HepG2 (cell line): ENCODE results near the gene SNRNP25. TPM values are rescaled to one million over a fixed set of nuclear protein-coding genes. Genes with fewer than 3 reads are reported as not detected.

Source experiments
- ATAC-seq: fragments of 200-7000 bp; cut with Tn5 transposase; 3 replicates; pipeline ENCODE4 v1.9.1; 2020; ENCODE audit warnings: mild to moderate bottlenecking, moderate library complexity
- BruUV-seq: library from RNA; stranded (reverse); fragments of 400-500 nt; replicated peaks from 2 replicates; lab custom pipeline; 2021; lab: Mats Ljungman, UMichigan
- CTCF ChIA-PET: fragments of 300-600 bp; formaldehyde crosslinking; extraction: SDS; loops from one replicate; lab custom pipeline; 2021; ENCODE audit warnings: low total read pairs, inconsistent platforms, low intra/inter-chr PET ratio; lab: Yijun Ruan, JAX
- POLR2A ChIA-PET: fragments of 350-600 bp; sonication (Branson Sonifier 250); formaldehyde crosslinking; loops from one replicate; lab custom pipeline; 2020; ENCODE audit warnings: antibody characterized with exemption, inconsistent platforms; lab: Yijun Ruan, JAX
- DNase-seq: peaks from one replicate; pipeline ENCODE4 v3.0.0-alpha.2; 2015; ENCODE audit warnings: low spot score
- FAIRE-seq: peaks from 3 replicates; lab custom pipeline; 2011; peaks lifted over from hg19 to GRCh38; lab: Jason Lieb, UNC
- H2AFZ ChIP-seq: one replicate; pipeline ENCODE4 v1.6.1; 2011; ENCODE audit warnings: low read length, inconsistent platforms
- H3K27ac ChIP-seq: fragments of 300-600 bp; 3 replicates; pipeline ENCODE4 v1.8.0; 2011; ENCODE audit warnings: mixed run types, mild to moderate bottlenecking, mixed read lengths, low read length, inconsistent platforms; ENCODE audit not compliant: insufficient read depth; ENCODE audit errors: extremely low read length
- H3K27me3 ChIP-seq, 2 experiments: fragments of 200-600 bp in 1 of 2; 2 replicates in 1 of 2; 3 replicates in 1 of 2; pipeline versions ENCODE4 v1.6.0 to v1.8.0; 2011; ENCODE audit warnings: low read length in 2 of 2, mild to moderate bottlenecking in 2 of 2, moderate library complexity in 2 of 2, inconsistent platforms in 1 of 2; ENCODE audit not compliant: insufficient read depth in 2 of 2, control insufficient read depth in 1 of 2
- H3K36me3 ChIP-seq, 2 experiments: fragments of 200-600 bp in 1 of 2; replicated peaks in 1 of 2; 2 replicates in 1 of 2; 3 replicates in 1 of 2; pipeline versions ENCODE4 v1.5.1 to v1.8.0; 2011; ENCODE audit warnings: low read length in 2 of 2, inconsistent platforms in 1 of 2; ENCODE audit not compliant: insufficient read depth in 2 of 2, control insufficient read depth in 1 of 2
- H3K4me1 ChIP-seq: 2 replicates; pipeline ENCODE4 v1.5.1; 2012; ENCODE audit warnings: low read length, inconsistent platforms; ENCODE audit not compliant: insufficient read depth
- H3K4me2 ChIP-seq: 2 replicates; pipeline ENCODE4 v1.6.0; 2011; ENCODE audit warnings: low read depth, low read length, inconsistent platforms
- H3K4me3 ChIP-seq, 3 experiments: fragments of 200-600 bp in 1 of 3; sonication (generic), shearing (Covaris generic) in 1 of 3; replicated peaks in 1 of 3; 2 replicates each; pipeline ENCODE4 v1.5.1; 2011 to 2016; ENCODE audit warnings: low read length in 3 of 3, inconsistent platforms in 2 of 3, low read depth in 2 of 3, mild to moderate bottlenecking in 2 of 3, control low read depth in 1 of 3, mixed read lengths in 1 of 3; ENCODE audit not compliant: insufficient read depth in 1 of 3
- H3K79me2 ChIP-seq: one replicate; pipeline ENCODE4 v1.6.1; 2011; ENCODE audit warnings: low read length, inconsistent platforms; ENCODE audit not compliant: insufficient read depth
- H3K9ac ChIP-seq: 2 replicates; pipeline ENCODE4 v1.6.0; 2011; ENCODE audit warnings: mild to moderate bottlenecking, low read depth, low read length, inconsistent platforms; ENCODE audit not compliant: insufficient read depth
- H3K9me3 ChIP-seq: 2 replicates; pipeline ENCODE4 v1.5.1; 2012; ENCODE audit warnings: mild to moderate bottlenecking, low read length
- H4K20me1 ChIP-seq: 2 replicates; pipeline ENCODE4 v1.6.0; 2011; ENCODE audit warnings: inconsistent platforms, mild to moderate bottlenecking, low read length, moderate library complexity; ENCODE audit not compliant: insufficient read depth
- ELF4 ChIP-seq: sonication (generic); formaldehyde crosslinking; IDR thresholded peaks from 2 replicates; pipeline ENCODE4 v1.5.0; 2020; ENCODE audit warnings: missing genetic modification reagents, mild to moderate bottlenecking, moderate library complexity, borderline replicate concordance
- EZH2 ChIP-seq: conservative IDR thresholded peaks from 2 replicates; pipeline ENCODE4 v1.6.1; 2012; ENCODE audit warnings: mild to moderate bottlenecking, low read depth, low read length, moderate library complexity
- KDM5B ChIP-seq: sonication (generic); formaldehyde crosslinking; IDR thresholded peaks from 2 replicates; pipeline ENCODE4 v1.4.0; 2020; ENCODE audit warnings: missing genetic modification reagents, mild to moderate bottlenecking, borderline replicate concordance
- KLF15 ChIP-seq: sonication (generic); formaldehyde crosslinking; IDR thresholded peaks from 2 replicates; pipeline ENCODE4 v1.8.1; 2023; ENCODE audit warnings: borderline replicate concordance, mild to moderate bottlenecking, inconsistent platforms, missing genetic modification reagents, mixed read lengths
- MIER3 ChIP-seq: IDR thresholded peaks from 2 replicates; pipeline ENCODE4 v1.6.1; 2016; ENCODE audit warnings: missing compliant biosample characterization, borderline replicate concordance
- SIX1 ChIP-seq: sonication (generic); formaldehyde crosslinking; IDR thresholded peaks from 2 replicates; pipeline ENCODE4 v1.4.0; 2020; ENCODE audit warnings: missing genetic modification reagents, borderline replicate concordance
- ZNF260 ChIP-seq: sonication (generic); formaldehyde crosslinking; IDR thresholded peaks from 2 replicates; pipeline ENCODE4 v1.4.0; 2020; ENCODE audit warnings: missing genetic modification reagents, low read depth, mild to moderate bottlenecking, borderline replicate concordance
- WGBS: methylation state at CpG from one replicate; pipeline ENCODE4 v1.1.6; 2017; ENCODE audit warnings: low lambda C conversion rate; 5-methylcytosine and 5-hydroxymethylcytosine counted together
- in situ Hi-C: cut with HindIII; loops from 2 replicates; pipeline ENCODE4 v1.10.0; 2017; ENCODE audit warnings: low pct_unique_long_range_greater_than_20kb; ENCODE audit not compliant: extremely low pct_ligation_motif_present
- intact Hi-C: fragments of 100-400 bp; cut with micrococcal nuclease; formaldehyde crosslinking; loops from one replicate; pipeline ENCODE4 v1.10.0; 2022; ENCODE audit not compliant: unreplicated experiment
- polyA plus RNA-seq, 8 experiments: library from polyadenylated mRNA; depleted of rRNA in 3 of 8; stranded (reverse) in 7 of 8; unstranded in 1 of 8; fragments of >200 nt; fragmentation: Illumina TruSeq in 4 of 8; extraction: Trizol in 4 of 8; gene quantifications; 2 replicates each; pipeline versions ENCODE4 v1.2.1 to v1.2.3, GENCODE V29; 2011 to 2016; ENCODE audit warnings: low read depth in 4 of 8, missing spikeins in 1 of 8, mixed read lengths in 1 of 8; ENCODE audit not compliant: insufficient read depth in 1 of 8
- total RNA-seq, 5 experiments: library from RNA; depleted of rRNA; stranded (reverse); fragments of >200 nt; fragmentation: Illumina TruSeq; extraction: Trizol; gene quantifications; 2 replicates each; pipeline ENCODE4 v1.2.3, GENCODE V29; 2016; ENCODE audit warnings: low read depth in 1 of 5
- TF ChIP-seq, protein P1 (sequence below): IDR thresholded peaks from 2 replicates; pipeline ENCODE4 v1.6.1; 2016; ENCODE audit warnings: low read depth, control low read depth
- TF ChIP-seq, protein P2 (sequence below): sonication (generic); formaldehyde crosslinking; IDR thresholded peaks from 2 replicates; pipeline ENCODE4 v1.4.0; 2020; ENCODE audit warnings: missing genetic modification reagents

Gene SNRNP25
- total and polyA plus RNA-seq, 2 of the 13 experiments (the other 11 are each of a cell fraction or from before 2014, with no cell fraction given), result 34.1 to 97.4 TPM

DNA sequence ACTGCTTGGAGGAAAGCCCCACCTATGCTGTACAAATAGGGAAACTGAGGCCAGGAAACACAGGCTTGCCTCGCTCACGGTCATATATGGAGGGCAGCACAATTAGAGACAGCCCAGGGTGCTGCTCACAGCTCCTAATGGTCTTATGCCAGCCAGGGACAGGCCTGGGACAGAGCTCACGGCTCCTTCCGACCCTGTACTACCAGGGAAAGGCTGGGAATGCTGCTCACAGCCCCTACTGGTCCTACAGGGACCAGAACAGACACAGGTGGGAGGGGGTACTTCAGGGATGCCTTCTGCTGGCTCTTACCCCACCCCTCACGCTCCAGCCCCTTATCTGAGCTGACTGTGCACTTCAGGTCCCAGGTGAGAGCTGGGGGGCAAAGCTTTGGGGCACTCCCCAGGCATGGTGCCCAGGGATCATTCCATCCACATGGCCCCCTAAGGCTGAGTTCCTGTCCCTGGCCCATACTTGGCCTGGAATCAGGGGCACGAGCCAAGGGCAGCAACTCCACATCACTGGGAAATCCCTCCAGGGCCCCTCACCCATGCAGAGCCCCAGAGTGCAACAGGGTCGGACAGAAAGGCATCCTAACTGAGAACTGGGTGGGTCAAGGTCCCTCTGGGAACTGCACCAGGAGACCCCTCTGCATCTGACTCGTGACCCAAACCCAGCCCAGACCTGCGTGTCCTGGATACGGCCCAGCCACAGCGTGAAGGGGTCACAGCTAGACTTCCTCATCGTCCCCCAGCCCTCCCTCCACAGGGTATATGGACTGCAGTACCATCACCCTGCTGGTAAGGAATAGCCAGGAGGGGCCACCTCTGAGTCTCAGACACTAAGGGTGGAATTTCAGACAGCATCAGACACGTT lies 12.9 kb downstream of the SNRNP25 start:
- ChIA-PET CTCF (interaction anchor here (1.2 to 5.1 kb wide), 6 partner anchors 9 to 296 kb away, joined by 3 to 155 read pairs (median 7); partner anchors contain the start of gene HBQ1), POLR2A (interaction anchor here (0.6 to 1.9 kb wide), 5 partner anchors 11 to 114 kb away, joined by 3 to 11 read pairs (median 6); partner anchors contain the start of genes HBQ1, MPG, POLR3K and SNRNP25)
- ATAC-seq (peak; percentile 13), FAIRE-seq (no peak), DNase-seq (no peak)
- peaks cover 9% of the 10 kb centered on the region; the same call in 1 of the 2 replicates for H4K20me1 ChIP-seq
- H3K9ac ChIP-seq, result no peak overlapping the region
- TF ChIP-seq EZH2, result no peak
- no peak for TF ChIP-seq KDM5B (CRISPR knock-in tag)
- TF ChIP-seq, protein P1, sequence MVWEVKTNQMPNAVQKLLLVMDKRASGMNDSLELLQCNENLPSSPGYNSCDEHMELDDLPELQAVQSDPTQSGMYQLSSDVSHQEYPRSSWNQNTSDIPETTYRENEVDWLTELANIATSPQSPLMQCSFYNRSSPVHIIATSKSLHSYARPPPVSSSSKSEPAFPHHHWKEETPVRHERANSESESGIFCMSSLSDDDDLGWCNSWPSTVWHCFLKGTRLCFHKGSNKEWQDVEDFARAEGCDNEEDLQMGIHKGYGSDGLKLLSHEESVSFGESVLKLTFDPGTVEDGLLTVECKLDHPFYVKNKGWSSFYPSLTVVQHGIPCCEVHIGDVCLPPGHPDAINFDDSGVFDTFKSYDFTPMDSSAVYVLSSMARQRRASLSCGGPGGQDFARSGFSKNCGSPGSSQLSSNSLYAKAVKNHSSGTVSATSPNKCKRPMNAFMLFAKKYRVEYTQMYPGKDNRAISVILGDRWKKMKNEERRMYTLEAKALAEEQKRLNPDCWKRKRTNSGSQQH (CRISPR knock-in tag), result no peak
- no peak for TF ChIP-seq MIER3 (CRISPR knock-in tag)
- TF ChIP-seq KLF15 (CRISPR knock-in tag), result no peak
- TF ChIP-seq SIX1, result no peak
- TF ChIP-seq, protein P2, sequence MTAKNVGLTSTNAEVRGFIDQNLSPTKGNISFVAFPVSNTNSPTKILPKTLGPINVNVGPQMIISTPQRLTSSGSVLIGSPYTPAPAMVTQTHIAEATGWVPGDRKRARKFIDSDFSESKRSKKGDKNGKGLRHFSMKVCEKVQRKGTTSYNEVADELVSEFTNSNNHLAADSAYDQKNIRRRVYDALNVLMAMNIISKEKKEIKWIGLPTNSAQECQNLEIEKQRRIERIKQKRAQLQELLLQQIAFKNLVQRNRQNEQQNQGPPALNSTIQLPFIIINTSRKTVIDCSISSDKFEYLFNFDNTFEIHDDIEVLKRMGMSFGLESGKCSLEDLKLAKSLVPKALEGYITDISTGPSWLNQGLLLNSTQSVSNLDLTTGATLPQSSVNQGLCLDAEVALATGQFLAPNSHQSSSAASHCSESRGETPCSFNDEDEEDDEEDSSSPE (CRISPR knock-in tag), result no peak
- TF ChIP-seq ELF4, result no peak
- no peak for TF ChIP-seq ZNF260 (CRISPR knock-in tag)
- no TSS peak for BruUV-seq
- no peaks in the 10 kb centered on the region for H3K27me3 ChIP-seq
- H3K36me3 ChIP-seq, result peaks cover 0 to 1% of the 10 kb centered on the region in 2 experiments; a peak in 2 of 5 replicates
- WGBS, result 80% methylated on average over 8 of the region's 13 CpGs
- no peak overlapping the region for H3K4me2 ChIP-seq
- no peaks in the 10 kb centered on the region for H3K9me3 ChIP-seq
- peaks cover 55% of the 10 kb centered on the region for H3K4me1 ChIP-seq
- in situ Hi-C loops, result no loop called here
- no peak overlapping the region for H3K27ac ChIP-seq
- no peak overlapping the region for H3K4me3 ChIP-seq
- H2AFZ ChIP-seq, result no peak overlapping the region
- intact Hi-C loops, result no loop called here
- H3K79me2 ChIP-seq, result no peaks in the 10 kb centered on the region
